ENCODE measurements around the gene DENND1A. TPM values are rescaled to one million over a fixed set of nuclear protein-coding genes. Genes with fewer than 3 reads are reported as not detected.

DENND1A gene
- total RNA-seq, 2 donors from 2014 or later: 18.9 to 26.8 TPM

- TF ChIP-seq POLR2A (IDR thresholded peaks at IDR 0.05): no peak
- no peak for TF ChIP-seq POLR2AphosphoS5 (IDR thresholded peaks at IDR 0.05)
- TF ChIP-seq, protein P1, sequence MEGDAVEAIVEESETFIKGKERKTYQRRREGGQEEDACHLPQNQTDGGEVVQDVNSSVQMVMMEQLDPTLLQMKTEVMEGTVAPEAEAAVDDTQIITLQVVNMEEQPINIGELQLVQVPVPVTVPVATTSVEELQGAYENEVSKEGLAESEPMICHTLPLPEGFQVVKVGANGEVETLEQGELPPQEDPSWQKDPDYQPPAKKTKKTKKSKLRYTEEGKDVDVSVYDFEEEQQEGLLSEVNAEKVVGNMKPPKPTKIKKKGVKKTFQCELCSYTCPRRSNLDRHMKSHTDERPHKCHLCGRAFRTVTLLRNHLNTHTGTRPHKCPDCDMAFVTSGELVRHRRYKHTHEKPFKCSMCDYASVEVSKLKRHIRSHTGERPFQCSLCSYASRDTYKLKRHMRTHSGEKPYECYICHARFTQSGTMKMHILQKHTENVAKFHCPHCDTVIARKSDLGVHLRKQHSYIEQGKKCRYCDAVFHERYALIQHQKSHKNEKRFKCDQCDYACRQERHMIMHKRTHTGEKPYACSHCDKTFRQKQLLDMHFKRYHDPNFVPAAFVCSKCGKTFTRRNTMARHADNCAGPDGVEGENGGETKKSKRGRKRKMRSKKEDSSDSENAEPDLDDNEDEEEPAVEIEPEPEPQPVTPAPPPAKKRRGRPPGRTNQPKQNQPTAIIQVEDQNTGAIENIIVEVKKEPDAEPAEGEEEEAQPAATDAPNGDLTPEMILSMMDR (IDR thresholded peaks at IDR 0.05): no peak
- WGBS: 60% methylated on average over 8 of the region's 58 CpGs
- Histone ChIP-seq H3K27ac (no peak overlapping the region), H3K4me3 (no peak overlapping the region), H3K9me3 (no peaks in the 10 kb centered on the region), H3K36me3 (no peaks in the 10 kb centered on the region), H3K27me3 (replicated peaks; ENCODE audit: insufficient read depth) (peaks cover 19% of the 10 kb centered on the region), H3K4me1 (replicated peaks) (no peaks in the 10 kb centered on the region)
- DNase-seq (ENCODE audit: low spot score): no peak
- intact Hi-C loops (cut with DNase I): no loop called here
These were observed 557.0 kb downstream of the DENND1A start for GRCh38 chr9:123372766-123373446.

- intact Hi-C loops (cut with DNase I): no loop called here
- H3K27me3 ChIP-seq (replicated peaks; ENCODE audit: insufficient read depth): peaks cover 19% of the 10 kb centered on the region
- WGBS: 93% methylated on average over 12 of the region's 14 CpGs
- no peak for DNase-seq (ENCODE audit: low spot score)
- no peak overlapping the region for H3K4me3 ChIP-seq
- H3K4me1 ChIP-seq (replicated peaks): no peaks in the 10 kb centered on the region
- TF ChIP-seq, protein P1 (IDR thresholded peaks at IDR 0.05): no peak
- no peak for TF ChIP-seq POLR2AphosphoS5 (IDR thresholded peaks at IDR 0.05)
- TF ChIP-seq POLR2A (IDR thresholded peaks at IDR 0.05): no peak
- no peak overlapping the region for H3K27ac ChIP-seq
- no peaks in the 10 kb centered on the region for H3K36me3 ChIP-seq
- H3K9me3 ChIP-seq: no peaks in the 10 kb centered on the region
These were observed 557.9 kb downstream of the DENND1A start for GRCh38 chr9:123371805-123372590.

DNA sequence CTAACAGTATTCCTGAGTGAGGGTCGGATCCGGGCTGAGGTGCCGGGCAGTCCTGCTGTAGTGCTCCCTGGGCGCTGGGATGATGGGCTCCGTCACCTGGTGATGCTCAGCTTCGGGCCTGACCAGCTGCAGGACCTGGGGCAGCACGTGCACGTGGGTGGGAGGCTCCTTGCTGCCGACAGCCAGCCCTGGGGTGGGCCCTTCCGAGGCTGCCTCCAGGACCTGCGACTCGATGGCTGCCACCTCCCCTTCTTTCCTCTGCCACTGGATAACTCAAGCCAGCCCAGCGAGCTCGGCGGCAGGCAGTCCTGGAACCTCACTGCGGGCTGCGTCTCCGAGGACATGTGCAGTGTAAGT, 558.7 kb downstream of the DENND1A start:
- H3K27ac ChIP-seq: no peak overlapping the region
- no peak overlapping the region for H3K4me3 ChIP-seq
- H3K4me1 ChIP-seq (replicated peaks): no peaks in the 10 kb centered on the region
- peaks cover 19% of the 10 kb centered on the region for H3K27me3 ChIP-seq (replicated peaks; ENCODE audit: insufficient read depth)
- WGBS: 80% methylated on average over 17 of the region's 18 CpGs
- no peaks in the 10 kb centered on the region for H3K36me3 ChIP-seq
- intact Hi-C loops (cut with DNase I): no loop called here
- no peak for DNase-seq (ENCODE audit: low spot score)
- H3K9me3 ChIP-seq: no peaks in the 10 kb centered on the region
- TF ChIP-seq, protein P1 (IDR thresholded peaks at IDR 0.05): no peak
- TF ChIP-seq POLR2AphosphoS5 (IDR thresholded peaks at IDR 0.05) (no peak), POLR2A (IDR thresholded peaks at IDR 0.05) (no peak)

- 87% methylated on average over 24 of the region's 29 CpGs for WGBS
These were observed 559.2 kb downstream of the DENND1A start for GRCh38 chr9:123370526-123371227.

More at GRCh38 chr9:123370526-123371227, 559.2 kb downstream of the DENND1A start:
- no peaks in the 10 kb centered on the region for H3K4me1 ChIP-seq (replicated peaks)
- H3K36me3 ChIP-seq: no peaks in the 10 kb centered on the region
- TF ChIP-seq POLR2AphosphoS5 (IDR thresholded peaks at IDR 0.05) (no peak), POLR2A (IDR thresholded peaks at IDR 0.05) (no peak)
- TF ChIP-seq, protein P1 (IDR thresholded peaks at IDR 0.05): no peak
- no peak overlapping the region for H3K27ac ChIP-seq
- no peaks in the 10 kb centered on the region for H3K9me3 ChIP-seq
- H3K27me3 ChIP-seq (replicated peaks; ENCODE audit: insufficient read depth): peaks cover 19% of the 10 kb centered on the region
- DNase-seq (ENCODE audit: low spot score): no peak
- no peak overlapping the region for H3K4me3 ChIP-seq
- intact Hi-C loops (cut with DNase I): no loop called here
